OCI-LY7 (cell line): ENCODE results near the gene PRKN.

Source experiments
- EZH2phosphoT487 ChIP-seq: fragments of 200-600 bp; sonication (generic); IDR thresholded peaks from 2 replicates; pipeline ENCODE4 v1.6.1; 2018; ENCODE audit warnings: low read depth, borderline replicate concordance, mild to moderate bottlenecking, mixed run types, antibody characterized with exemption, low read length, moderate library complexity, mixed read lengths
- TF ChIP-seq, protein P1 (sequence below): fragments of 200-600 bp; sonication (generic); conservative IDR thresholded peaks from 2 replicates; pipeline ENCODE4 v1.5.1; 2014; ENCODE audit warnings: mild to moderate bottlenecking, antibody characterized with exemption, low read length, moderate library complexity, mixed read lengths

DNA sequence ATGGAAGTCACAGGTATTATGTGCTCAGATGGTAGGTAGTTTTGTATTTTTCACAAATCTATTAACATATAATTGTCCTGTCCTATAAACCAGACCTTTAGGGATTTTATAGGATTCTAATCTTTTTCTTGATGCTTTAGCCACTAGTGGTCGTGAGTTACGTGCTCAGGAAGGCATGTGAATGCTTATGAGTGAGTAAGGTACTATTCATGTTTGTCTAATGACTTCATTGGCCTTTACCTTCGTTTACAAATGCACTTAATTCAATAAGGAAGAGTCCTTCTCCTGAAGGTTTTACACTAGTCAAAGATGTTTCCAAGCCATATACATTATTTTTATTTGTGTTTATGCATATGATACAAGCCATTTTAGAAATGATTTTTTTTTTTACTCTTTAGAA is 23.2 kb upstream of the PRKN start:
- TF ChIP-seq, protein P1, sequence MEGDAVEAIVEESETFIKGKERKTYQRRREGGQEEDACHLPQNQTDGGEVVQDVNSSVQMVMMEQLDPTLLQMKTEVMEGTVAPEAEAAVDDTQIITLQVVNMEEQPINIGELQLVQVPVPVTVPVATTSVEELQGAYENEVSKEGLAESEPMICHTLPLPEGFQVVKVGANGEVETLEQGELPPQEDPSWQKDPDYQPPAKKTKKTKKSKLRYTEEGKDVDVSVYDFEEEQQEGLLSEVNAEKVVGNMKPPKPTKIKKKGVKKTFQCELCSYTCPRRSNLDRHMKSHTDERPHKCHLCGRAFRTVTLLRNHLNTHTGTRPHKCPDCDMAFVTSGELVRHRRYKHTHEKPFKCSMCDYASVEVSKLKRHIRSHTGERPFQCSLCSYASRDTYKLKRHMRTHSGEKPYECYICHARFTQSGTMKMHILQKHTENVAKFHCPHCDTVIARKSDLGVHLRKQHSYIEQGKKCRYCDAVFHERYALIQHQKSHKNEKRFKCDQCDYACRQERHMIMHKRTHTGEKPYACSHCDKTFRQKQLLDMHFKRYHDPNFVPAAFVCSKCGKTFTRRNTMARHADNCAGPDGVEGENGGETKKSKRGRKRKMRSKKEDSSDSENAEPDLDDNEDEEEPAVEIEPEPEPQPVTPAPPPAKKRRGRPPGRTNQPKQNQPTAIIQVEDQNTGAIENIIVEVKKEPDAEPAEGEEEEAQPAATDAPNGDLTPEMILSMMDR, result no peak
- no peak for TF ChIP-seq EZH2phosphoT487
